Ishikawa (cell line): Measurements from ENCODE around the gene OR10G8.

ENCODE experiments used
- CEBPB ChIP-seq: IDR thresholded peaks from 2 replicates; pipeline ENCODE4 v1.6.1; 2012
- CREB1 ChIP-seq: IDR thresholded peaks from 2 replicates; pipeline ENCODE4 v1.6.1; 2012; ENCODE audit warnings: low read depth
- EGR1 ChIP-seq: IDR thresholded peaks from 2 replicates; pipeline ENCODE4 v1.6.1; 2012
- EP300 ChIP-seq: IDR thresholded peaks from 2 replicates; pipeline ENCODE4 v1.6.1; 2012; ENCODE audit warnings: borderline replicate concordance
- FOXM1 ChIP-seq: IDR thresholded peaks from 2 replicates; pipeline ENCODE4 v1.6.1; 2012; ENCODE audit warnings: low read depth, borderline replicate concordance
- MAX ChIP-seq: IDR thresholded peaks from 2 replicates; pipeline ENCODE4 v1.6.1; 2012
- NFIC ChIP-seq: IDR thresholded peaks from 2 replicates; pipeline ENCODE4 v1.6.1; 2012
- RAD21 ChIP-seq: IDR thresholded peaks from 2 replicates; pipeline ENCODE4 v1.6.1; 2012; ENCODE audit warnings: low read depth
- REST ChIP-seq: IDR thresholded peaks from 2 replicates; pipeline ENCODE4 v1.6.1; 2012; ENCODE audit warnings: low read depth, mild to moderate bottlenecking
- TAF1 ChIP-seq: IDR thresholded peaks from 2 replicates; pipeline ENCODE4 v1.6.1; 2012; ENCODE audit warnings: low read depth, mild to moderate bottlenecking
- TCF12 ChIP-seq: IDR thresholded peaks from 2 replicates; pipeline ENCODE4 v1.6.1; 2012; ENCODE audit warnings: low read depth
- TEAD4 ChIP-seq: IDR thresholded peaks from 2 replicates; pipeline ENCODE4 v1.6.1; 2012
- YY1 ChIP-seq: IDR thresholded peaks from 2 replicates; pipeline ENCODE4 v1.6.1; 2012; ENCODE audit warnings: low read depth
- ZBTB7A ChIP-seq: IDR thresholded peaks from 2 replicates; pipeline ENCODE4 v1.6.1; 2012; ENCODE audit warnings: low read depth
- TF ChIP-seq, protein P1 (sequence below): IDR thresholded peaks from 2 replicates; pipeline ENCODE4 v1.6.1; 2012

Gene OR10G8

GRCh38 chr11:124052966-124053365 is 26.4 kb downstream of the OR10G8 start:
- no peak for TF ChIP-seq TCF12

- TF ChIP-seq CREB1 (no peak), EGR1 (no peak), MAX (no peak), ZBTB7A (no peak), RAD21 (no peak), TEAD4 (no peak), CEBPB (no peak), REST (no peak), NFIC (no peak), TAF1 (no peak), FOXM1 (no peak), EP300 (no peak), TCF12 (no peak), YY1 (no peak)
- TF ChIP-seq, protein P1, sequence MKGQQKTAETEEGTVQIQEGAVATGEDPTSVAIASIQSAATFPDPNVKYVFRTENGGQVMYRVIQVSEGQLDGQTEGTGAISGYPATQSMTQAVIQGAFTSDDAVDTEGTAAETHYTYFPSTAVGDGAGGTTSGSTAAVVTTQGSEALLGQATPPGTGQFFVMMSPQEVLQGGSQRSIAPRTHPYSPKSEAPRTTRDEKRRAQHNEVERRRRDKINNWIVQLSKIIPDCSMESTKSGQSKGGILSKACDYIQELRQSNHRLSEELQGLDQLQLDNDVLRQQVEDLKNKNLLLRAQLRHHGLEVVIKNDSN = no peak
Observed at GRCh38 chr11:124068601-124069110, 42.1 kb downstream of the OR10G8 start.

DNA sequence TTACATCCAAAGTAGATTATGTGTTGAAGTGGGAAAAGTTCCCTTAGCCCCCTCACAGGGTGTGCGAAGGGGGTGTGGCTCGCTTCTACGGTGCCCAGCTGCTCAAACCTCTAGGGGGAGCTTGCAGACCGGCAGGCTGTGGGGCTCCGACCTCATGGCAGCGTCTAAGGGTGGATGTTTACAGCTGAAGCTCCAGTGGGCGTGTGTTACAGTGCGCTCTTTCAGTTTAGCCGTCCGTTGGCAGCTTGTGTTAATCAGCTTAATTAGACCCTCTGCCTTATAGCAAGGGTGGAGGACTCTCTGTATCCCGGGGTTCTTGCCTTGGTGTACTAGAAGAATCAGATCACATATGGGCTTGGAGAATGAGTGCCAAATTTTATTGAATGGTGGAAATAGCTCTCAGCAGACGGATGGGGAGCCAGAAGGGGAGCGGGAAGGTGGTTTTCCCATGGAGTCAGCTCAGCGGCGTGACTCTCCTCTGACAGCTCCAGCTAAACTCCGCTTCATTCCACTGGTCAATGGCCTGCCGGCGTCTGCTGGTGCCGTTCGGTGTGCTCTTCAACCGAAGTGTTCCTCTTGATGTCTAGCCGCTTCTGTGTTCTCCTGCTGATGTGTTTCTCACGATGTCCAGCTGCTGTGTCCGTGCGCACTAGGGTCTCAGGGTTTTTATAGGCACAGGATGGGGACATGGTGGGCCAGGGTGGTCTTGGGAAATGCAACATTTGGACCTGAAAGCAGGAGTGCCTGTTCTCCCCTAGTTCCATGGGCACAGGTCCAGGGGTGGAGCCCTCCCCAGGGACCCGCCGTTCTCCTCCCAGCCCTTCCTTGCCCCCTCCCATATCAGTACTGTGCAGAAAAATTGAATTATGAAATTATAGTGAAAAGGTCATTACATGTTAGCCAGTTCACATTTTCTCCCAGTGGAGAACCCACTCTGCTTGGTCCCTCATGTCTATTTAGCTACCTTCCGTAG is 43.1 kb downstream of the OR10G8 start:
- TF ChIP-seq MAX (no peak), NFIC (no peak), TEAD4 (no peak), FOXM1 (no peak), ZBTB7A (no peak), RAD21 (peak; percentile 54), EGR1 (no peak), EP300 (no peak)

DNA sequence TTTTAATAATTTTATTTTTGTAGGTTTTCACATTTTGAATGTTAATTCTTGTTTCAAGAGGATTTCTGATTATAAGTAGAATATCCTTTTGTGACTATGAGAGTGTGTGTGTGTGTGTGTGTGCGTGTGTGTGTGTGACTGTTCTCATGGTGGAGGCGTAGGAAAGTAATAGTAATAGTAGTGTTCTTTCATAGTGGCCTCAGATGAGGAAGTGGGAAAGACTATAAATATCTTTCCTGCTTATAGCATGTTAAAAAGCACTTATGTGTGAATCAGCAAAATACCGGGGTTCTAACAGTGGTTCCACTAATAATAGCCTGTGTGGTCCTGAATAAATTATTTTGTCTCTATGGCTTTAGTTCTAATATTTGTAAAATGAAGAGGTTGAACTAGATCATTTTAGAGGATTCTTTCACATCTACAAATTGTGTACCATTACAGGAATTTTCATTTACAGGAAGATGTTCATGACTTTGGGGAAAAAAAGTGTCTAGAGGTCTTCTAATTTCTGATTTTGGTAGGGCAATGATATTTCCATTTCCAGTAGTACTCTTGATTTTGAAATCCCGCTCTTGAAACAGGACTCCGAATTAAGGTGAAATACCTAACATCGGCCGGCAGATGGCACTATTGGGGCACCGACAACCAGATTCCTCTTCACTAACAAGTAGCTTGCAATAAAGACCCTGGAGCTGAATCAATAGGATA is 44.5 kb downstream of the OR10G8 start:
- TF ChIP-seq REST (no peak), RAD21 (peak; percentile 70), EP300 (no peak)

GRCh38 chr11:124071623-124071948 is 45.0 kb downstream of the OR10G8 start:
- TF ChIP-seq TCF12 (no peak), ZBTB7A (no peak), NFIC (no peak), FOXM1 (no peak), YY1 (no peak), CEBPB (no peak), RAD21 (no peak), CREB1 (no peak), MAX (no peak), TAF1 (no peak), REST (no peak), EGR1 (no peak), TEAD4 (no peak), EP300 (no peak)
- TF ChIP-seq, protein P1 = no peak
